Eye (tissue), 1 donor: ENCODE results near the gene CATSPER3.

Experiments used
- DNase-seq: peaks from one replicate; pipeline ENCODE4 v3.0.0-alpha.2; 2015

CATSPER3 gene

DNA sequence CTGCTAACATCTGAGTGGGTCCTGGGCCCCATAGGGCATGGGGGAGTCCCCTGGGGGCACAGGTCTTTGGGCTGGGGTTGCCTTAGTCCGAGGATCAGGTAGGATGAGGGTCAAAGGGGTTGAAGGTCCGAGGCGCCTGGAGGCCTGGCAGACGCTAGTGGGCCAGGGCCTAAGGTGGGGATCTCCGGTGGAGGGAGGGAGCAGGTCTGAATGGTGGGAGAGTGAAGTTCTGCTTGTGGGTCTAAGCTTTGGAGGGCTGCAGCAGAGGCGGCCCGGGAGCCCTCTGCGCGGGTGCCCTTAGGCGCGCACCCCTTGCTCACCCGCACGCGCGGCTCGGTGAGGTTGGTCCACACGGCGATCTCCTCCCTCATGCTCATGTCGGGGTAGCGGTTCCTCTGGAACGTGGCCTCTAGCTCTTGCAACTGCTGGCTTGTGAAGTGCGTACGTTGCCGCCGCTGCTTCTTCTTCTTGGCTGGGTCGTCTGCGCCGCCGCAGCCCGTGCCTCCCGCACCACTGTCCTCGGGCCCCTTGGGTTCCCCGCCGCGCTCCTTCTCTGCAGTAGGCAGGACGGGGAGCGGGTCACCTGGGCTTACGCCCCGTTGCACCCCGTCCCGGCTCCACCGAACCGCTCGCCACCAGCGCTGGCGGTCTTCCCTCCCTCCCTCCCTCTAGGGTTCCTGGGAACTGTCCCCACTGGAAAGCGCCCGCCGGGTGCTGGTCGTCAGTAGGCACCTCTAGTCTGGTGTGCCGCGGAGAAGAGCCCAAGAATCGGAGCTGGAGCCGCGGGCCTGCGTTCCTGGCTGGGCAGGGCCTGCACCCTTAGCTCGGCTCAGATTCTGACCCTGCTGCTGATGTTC, 63.5 kb downstream of the CATSPER3 start:
- no peak for DNase-seq

DNA sequence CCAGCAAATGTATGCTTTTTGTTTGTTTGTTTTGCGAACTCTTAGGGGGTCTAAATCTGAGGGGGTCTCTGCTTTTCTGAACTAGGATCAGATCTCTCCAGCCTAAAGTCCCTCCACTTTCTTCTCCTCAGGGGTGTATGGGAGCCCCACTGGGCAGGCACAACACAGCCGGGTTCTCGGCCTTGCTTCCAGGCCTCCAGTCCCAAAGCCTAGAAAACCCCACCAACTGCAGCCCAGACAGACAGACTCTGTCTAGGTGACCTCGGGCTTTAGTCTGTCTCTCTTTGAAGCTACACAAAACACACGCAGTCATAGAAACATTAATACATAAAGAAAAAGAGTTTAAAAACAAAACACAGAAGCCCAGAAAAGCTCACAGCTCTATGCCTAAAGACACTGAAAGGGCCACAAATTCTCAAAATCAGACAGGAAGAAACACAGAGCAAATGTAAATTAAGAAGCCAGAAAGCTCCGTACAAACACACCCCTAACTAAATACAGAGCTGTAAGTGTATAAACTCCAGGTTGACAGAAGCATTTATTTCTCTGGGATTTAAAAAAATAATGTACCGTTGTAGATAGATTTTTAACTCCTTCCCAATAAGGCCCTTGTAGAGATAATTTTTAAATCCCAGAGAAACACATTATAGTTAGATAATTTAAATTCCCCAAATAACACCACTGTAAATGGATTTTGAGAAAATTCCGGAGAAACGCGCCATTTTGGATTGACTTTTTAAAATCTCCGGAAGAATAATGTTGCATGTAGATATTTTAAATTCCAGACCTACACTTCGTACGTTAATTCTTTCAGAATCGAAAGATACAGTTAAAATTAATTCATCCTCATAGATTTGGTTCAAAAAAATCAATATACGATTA, 64.3 kb downstream of the CATSPER3 start:
- peak; percentile 77 for DNase-seq

DNA sequence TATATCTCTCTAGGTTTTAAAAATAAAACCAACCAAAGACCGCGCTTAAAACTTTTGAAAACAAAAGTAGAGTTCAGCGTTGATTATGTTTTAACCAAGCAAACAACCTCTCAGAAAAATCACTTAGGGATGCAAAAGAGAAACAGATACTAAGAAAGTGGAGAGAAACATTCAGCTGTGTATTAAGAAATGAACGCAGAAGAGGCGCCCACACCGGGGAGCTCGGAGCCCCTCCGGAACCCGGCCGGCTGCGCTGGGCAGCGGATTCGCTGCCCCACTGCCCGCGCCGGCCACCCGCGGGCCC, 64.9 kb downstream of the CATSPER3 start:
- DNase-seq: no peak

DNA sequence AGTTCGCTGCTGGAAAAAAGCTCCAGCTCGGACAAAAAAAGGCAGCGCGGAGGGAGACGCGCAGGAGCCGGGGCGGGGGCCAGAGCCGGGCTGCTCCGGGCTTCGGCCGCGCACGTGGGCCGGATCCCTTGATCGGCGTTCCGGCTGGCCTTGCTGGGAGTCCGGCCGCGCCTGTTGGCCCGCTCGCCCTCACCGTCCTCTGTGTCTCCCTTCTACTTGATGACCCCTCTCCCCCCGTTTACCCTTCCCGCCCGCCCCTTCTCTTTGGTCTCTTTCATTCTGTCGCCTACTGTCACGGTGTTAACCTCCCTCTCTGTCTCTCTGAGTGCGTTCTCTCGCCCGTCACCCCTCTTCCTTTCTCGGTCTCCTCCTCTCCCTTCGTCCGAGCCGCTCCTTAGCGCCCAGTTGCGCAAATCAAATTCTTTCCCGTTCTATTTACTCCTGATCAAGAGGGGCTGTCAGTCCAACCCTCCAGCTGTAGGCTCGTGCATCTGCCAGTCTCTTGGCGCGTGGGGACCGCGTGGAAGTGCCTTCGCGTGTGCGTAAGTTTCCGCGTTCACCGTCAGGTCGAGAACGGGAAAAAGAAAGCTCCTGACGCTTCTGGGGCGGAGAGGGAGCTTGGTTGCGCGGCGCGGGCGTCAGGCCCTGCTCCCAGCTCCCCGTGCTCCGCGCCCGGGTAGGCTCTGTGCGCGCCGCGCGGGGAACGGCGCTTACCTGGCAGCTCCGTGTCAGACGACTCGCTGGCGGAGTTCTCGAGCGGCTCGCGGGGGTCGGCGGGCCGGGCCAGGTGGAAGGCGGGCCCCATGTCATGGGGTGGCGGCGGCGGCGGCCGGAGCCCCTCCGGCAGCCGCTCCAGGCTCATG, 65.5 kb downstream of the CATSPER3 start:
- peak; percentile 81 for DNase-seq

DNA sequence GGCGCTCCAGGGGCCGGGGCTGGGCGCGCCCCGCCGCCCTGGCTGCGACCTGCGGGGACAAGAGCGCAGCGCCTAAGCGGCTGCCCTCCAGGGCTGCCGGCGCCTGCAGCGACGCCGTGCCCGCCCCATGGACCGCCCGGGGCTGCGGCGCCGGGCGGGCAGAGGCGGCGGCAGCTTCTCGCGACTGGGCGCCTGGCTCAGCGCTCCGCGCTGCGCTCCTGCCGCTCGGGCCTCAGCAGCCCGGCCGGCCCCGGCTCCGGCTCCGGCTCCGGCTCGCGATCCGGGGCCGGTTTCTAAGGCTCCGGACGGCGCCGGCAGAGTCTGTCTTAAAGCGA, 66.2 kb downstream of the CATSPER3 start, which contains the start of gene PITX1:
Gene PITX1 (minus strand): TSS at position 328 of the 335 bp plus-strand sequence. CDS start 347 bp downstream, outside the sequence.
- no peak for DNase-seq

DNA sequence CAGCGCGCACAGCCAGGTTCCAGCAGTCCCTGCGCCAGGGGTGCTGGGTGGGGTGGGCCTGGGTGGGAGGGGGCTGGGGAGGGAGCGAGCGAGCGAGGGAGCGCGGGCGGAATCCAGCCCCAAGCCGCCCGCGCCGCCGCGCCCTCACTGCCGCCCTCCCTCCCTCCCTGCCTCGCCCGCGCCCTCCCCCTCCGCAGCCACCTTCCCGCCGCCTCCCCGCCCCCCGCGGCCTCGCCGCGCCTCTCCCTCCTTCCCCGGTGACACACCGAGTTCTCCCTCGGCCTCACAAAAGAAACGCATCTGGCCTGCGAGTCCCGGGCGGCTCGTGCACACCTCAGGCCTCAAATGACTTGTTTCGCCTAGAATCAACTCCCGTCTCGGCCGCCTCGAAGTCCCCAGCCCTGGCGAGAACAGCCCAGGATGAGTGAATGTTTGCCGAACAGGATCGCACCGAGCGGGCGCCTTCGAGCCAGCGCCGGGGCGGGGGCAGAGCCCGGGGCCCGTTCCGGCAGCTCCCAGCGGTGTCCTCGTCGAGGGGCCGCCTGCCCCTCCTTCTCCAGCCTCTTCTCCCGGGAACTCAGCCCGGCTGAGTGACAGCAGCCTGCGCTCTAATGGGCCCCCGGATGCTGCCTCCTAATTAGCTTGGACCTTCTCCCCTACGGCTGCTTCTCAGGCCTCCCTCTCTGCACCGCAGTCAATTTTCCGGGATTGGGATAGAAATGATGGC, 66.7 kb downstream of the CATSPER3 start:
- peak; percentile 81 for DNase-seq

DNA sequence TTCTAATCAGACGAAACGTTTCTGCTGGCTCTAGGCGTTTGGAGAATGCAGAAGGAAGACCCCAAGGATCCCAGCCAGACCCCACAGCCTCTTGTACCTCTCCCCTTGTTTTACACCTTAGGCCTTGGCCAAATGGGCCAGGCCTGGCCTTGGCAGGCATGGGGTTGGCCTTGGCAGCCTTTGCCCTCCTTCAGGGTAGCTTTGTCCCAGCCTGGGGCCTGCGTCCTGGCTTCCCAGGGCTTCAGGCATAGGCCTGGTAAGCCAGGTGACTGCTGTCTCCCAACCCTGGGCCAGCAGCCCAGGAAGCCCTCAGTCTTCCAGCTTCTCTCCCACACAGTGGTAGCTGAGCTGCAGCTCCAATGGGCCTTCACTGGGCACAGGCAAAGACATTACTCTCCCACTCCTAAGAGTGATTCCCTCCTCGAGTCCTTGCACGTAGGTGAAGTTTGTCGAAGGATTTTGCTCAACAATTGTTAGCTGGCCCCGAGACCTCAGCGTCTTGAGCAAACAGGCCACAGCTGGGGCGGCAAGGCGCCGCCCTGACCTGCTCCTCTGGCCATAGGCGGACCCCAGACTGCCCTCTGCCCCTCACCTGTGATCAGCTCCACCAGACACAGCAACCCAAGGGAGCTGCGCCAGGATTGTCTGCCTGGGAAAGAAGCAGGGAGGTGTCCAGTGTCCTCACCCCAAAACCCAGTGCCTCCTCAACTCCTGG, 67.4 kb downstream of the CATSPER3 start:
- no peak for DNase-seq

DNA sequence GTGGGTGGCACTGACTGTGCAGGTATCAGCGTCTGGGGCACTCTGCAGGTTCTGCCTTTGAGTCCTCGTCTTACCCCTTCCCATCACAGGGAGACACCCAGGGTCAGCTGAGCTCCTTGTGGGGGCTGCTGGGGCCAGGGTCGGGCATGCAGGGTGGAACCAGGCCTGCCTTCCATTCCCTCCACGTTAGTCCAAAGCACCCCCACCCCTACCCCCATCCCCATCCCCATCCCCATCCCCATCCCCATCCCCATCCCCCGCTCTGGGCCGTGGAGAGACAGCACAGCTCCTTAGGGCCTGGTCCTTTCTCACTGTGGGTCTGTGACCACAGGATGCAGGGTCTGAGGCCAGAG, 67.9 kb downstream of the CATSPER3 start:
- DNase-seq: no peak

DNA sequence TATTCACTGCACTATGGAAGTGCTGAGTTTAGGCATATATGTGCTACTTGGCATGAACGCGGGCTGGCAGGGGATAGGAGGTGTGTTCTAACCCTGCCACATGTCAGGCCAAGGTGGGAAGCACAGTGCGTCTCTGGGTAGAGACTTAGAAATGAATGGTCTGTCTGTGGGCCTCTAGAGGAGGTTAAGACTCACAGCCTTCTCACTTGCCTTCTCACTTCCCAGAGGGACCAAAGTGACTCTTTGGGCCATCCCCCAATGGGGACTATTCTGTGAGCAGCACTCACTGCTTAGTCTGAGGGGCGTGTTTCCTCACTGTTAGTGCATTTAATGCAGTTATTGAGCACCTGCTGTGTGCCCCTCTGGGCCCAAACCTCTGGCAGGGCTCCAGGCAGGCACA, 68.7 kb downstream of the CATSPER3 start:
- no peak for DNase-seq

DNA sequence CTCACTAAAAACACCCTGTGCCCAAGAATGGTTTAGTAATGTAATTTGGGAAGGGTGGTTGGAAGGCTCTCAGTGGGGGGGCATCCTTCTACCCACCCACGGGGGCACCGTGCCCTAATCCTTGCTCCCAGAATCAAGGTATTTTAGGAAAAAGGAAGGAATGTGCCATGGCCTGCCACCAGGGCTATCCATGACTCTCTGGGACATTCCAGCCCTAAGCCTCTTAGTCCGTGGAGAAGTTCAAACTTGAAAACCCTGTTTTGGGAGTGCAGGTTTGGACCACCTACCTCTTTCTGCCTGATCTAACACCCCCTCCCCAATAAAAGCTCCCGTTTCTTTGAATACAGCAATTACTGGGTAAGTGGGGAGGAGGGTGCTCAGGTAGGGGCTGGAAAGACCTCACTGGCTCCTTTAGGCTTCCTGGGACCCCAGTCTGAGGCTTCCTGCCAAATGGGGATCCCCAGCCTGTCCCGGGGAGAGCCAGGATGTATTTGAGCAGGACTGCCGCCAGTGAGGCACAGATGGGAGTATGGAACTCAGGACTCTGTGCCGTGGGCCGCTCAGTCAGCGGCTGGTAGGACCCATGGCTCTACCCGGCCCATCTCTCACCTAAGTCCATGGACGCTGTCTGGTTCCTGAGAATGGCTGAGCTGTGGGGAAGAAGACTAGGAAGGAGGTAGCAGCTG, 70.0 kb downstream of the CATSPER3 start:
- DNase-seq: peak; percentile 13

DNA sequence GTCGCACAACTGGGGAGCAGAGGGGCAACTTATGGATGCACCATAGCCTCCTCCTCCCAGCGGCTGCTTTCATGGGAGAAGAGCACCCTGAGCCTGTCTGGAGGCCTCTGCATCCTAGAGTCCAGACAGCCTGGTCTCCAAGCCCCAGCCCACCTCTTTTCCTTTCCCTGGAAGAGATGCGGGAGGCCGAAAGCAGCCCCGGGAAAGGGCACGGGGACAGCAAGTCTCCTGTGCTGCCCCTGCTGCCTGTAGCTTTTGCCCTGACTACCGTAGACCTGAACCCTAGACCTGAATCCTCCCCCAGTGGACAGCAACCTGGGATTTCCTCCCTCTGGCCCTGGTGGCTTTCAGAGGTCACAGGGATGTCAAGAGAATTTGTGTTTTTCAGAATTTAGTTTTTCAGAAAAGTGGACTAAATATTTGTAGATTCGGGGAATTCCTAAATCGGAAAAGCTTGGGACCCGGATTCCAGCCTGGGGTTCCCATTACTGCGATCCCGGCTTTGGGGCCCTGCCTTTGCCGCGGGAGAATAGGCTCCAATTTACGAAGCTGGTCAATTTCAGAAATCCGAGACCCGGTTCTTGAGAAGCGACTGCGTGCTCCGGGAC, 70.6 kb downstream of the CATSPER3 start:
- DNase-seq: peak; percentile 68

DNA sequence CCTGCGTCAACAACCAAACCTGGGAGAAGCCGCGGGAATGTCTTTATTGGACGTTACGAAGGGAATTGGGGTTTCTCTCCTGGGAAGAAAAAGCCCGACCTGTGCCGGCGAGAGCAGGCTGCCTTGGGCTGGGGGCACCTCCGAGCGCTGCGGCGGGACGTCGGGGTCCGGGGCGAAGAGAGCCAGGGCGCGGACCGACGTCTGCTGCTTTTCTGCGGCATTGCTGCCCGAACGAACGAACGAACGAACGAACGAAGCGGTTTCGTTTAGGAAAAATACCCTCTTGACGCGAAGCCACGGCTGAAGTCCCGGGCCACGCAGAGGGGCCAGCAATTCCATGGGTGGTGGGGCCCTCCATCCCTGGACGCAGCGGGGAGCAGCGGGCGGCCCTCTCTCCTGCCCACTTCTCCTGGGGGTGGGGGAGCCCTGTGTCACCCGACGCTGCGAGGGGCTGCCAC, 71.1 kb downstream of the CATSPER3 start:
- peak; percentile 71 for DNase-seq

DNA sequence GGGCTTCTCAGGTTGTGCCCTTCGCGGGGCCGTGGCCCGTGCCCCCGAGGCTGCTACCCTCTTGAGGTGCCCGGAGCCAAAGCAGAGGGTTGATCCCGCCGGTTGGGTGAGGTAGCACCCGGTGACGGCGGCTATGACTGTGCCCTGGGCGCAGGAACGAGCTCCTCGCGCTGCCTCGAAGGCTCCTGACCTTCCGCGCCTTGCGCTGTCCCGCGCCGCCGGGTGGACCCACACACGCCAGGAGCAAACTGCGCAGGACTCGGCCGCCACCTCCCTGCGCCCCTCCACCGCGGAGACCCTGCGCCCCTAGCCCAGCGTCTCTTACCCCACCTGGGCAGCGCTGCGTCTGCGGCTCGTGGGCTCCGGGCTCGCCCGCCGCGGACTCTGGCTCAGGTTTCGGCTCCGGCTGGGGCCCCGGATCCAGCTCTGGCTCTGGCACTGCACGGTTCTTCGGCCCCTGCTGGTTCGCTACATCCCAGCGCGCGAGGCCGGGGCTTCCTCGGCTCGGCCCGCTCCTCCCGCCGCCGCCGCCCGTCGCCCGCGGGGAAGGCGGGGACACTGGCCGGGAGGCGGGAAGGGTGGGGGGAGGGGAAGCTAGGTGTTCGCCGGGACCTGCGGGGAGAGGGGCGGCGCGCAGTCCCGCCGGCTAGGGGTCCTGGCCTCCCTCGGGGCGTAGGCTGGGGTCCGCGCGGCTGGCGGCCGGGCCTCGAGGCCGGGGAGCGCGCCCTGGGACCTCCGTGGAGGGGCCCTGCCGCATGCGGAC, 71.7 kb downstream of the CATSPER3 start:
- no peak for DNase-seq

DNA sequence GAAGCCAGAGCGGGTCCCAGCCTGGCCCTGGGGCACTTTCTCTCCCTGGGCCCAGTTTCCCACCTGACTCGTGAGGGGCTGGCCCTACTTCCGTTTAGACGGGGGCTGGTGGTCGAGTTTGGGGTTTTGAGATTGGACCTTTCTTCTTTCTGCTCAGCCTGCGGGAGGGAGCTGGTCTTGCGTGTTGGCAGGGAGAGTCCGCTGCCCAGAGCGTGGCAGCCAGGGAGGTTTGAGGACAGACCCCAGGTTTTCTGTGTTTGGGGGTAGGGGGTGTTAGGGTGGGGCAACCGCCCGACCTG, 72.3 kb downstream of the CATSPER3 start:
- peak; percentile 67 for DNase-seq

DNA sequence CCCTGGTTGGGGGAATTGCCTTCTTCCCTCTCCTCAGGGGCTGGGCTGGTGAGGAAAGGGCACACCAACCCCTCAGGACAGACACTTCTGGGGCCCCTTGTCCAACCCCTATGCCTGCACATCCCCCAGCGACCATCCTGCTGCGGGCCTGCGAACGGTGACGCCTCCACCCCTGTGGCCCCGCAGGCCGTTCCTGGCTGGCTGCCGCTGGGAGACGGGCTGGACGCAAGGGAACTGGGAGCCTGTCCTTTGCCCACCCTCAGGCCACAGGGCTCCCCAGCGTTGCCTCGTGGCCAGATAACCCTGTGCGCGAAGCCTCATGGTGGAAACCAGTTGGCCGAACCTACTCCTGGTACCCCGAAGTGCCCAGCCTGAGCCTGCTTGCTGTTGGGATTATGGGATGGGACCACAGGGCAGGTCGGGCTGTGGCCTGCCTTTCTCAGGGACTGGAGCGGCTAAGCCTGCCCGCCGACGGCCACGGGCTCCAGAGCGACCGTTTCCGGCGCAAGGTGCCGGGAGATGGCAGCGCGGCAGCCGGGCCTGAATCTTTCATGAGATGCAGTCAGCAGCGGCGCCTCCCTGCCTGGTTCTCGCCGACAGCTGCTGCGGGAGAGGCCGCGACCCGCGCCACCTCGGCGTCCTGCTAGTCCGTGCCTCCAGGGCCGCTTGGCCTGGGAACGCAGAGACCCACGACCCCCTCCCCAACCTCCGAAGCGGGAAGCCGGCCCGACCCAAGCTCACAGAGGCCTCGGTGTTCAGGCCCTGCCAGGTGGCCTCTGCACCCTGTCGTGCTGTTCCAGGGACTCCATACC, 72.8 kb downstream of the CATSPER3 start:
- DNase-seq: peak; percentile 77

DNA sequence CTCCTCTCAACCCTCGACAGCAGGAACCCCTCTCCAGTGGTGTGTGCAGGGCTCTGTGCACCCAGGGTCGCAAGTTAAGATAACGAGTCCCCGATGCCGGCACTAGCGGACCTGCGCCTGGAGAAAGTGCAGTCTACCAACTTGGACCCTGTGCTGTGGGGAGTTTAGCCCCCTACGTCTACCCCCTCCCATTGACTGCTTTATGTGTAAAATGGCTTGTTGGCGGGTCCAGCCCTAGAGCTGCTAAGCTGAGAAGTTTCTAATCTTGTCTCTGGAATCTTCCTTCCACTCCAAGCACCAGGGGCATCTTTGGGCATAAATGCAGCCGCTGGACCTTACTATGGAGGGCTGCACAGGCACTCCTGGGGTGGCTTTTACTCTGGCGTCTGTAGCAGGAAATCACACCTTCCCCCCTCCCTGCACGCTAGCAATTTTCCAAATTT, 73.5 kb downstream of the CATSPER3 start:
- no peak for DNase-seq

DNA sequence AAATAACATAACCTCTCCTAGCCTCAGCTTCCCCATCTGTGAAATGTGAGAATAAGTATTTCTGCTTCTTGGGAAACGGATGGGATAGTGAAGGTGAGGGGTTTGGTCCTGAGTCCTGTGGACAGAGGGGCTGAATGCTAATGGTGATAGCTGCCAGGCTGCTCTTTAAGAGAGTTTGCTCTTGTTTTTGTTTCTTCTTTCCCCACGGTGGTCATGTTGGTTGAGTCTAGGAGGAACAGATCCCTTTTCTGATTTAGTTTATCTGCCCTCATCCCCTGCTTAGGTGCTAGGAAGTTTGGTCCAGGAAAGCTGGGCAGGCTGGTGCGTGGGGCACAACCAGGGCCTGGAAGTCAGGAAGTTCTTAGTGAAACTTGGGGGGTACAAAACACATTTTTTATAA, 74.0 kb downstream of the CATSPER3 start:
- DNase-seq: no peak

DNA sequence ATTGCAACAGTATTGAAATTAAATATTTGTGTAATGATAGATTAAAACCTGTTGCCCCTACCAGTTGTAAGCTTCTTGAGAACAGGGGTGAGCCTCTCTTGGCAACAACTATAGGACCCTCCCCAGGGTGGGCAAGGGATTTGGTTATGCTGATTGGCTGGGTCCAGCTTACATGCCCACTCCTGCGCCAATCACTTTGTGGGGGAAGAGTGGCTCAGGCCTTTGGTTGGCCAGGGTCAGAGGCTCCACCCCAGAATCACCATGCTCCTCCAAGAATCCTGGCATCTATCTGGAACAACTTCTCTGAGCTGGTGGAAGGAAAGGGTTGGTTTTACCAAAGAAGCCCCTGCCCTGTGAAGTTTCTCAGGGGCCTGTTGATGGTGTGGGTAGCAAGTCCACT, 74.9 kb downstream of the CATSPER3 start:
- no peak for DNase-seq

DNA sequence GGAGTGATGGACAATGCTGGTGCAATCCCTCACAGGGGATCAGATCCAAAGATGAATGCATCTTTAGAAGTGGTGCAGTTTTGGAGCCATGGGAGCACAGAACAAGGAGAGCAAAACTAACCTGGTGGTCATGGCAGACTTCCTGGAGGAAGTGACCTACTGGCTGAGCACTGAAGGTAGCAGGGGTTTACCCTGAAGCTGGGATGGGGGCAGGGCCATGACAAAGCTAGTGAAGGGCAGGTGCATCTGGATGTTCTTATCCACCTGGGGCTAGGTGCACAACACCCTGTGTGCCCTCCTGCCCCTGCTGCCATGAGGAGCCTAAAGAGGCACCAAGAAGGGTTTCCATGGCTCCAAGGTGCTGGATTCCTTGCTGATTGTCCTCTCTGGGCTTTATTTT, 77.8 kb downstream of the CATSPER3 start:
- no peak for DNase-seq
